Measurements from ENCODE around the gene TSPAN18.

DNA sequence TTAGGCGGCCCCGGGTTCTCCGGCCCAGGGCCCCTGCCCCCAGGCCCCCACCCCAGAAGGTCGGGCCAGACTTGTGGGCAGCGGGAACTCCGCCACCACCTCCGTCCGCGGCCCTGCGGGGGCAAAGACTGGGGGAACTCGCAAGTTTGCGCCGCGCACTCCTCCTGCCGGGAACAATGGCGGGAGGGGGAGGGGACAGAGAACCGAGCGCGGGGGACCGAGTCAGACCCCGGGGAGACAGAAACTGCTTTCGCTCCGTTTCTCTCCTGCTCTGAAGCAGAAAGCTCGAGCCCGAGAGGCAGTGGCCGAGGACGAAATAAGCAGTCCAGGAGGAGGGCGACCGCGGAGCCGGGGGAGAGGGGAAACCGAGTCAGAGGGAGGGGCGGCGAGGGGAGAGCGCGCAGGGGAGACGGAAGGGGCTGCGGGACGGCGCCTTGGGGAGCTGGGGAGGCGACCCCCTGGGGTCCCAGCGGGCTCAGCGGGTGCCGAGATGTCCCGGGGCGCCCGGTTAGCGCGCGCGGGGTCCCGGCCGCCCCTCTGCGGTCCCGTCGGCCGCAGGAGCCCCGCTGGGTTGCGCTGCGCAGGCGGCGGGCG is 223.4 kb downstream of the TSPAN18 start:
- TF ChIP-seq POLR2A (IDR thresholded peaks at IDR 0.05) = no peak
- TF ChIP-seq, protein P1, sequence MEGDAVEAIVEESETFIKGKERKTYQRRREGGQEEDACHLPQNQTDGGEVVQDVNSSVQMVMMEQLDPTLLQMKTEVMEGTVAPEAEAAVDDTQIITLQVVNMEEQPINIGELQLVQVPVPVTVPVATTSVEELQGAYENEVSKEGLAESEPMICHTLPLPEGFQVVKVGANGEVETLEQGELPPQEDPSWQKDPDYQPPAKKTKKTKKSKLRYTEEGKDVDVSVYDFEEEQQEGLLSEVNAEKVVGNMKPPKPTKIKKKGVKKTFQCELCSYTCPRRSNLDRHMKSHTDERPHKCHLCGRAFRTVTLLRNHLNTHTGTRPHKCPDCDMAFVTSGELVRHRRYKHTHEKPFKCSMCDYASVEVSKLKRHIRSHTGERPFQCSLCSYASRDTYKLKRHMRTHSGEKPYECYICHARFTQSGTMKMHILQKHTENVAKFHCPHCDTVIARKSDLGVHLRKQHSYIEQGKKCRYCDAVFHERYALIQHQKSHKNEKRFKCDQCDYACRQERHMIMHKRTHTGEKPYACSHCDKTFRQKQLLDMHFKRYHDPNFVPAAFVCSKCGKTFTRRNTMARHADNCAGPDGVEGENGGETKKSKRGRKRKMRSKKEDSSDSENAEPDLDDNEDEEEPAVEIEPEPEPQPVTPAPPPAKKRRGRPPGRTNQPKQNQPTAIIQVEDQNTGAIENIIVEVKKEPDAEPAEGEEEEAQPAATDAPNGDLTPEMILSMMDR (IDR thresholded peaks at IDR 0.05) = no peak

Data from breast epithelium (tissue), 3 donors.